HepG2 (cell line): Measurements from ENCODE around the gene INO80B. TPM values are rescaled to one million over a fixed set of nuclear protein-coding genes. Genes with fewer than 3 reads are reported as not detected.

Experiments
- EHMT2 ChIP-seq: fragments of 200-600 bp; sonication (generic); IDR thresholded peaks from 2 replicates; pipeline ENCODE4 v1.7.0; 2017; ENCODE audit warnings: antibody characterized with exemption, low read depth, low read length, borderline replicate concordance
- ELF4 ChIP-seq: sonication (generic); formaldehyde crosslinking; IDR thresholded peaks from 2 replicates; pipeline ENCODE4 v1.5.0; 2020; ENCODE audit warnings: missing genetic modification reagents, mild to moderate bottlenecking, moderate library complexity, borderline replicate concordance
- EZH2 ChIP-seq: conservative IDR thresholded peaks from 2 replicates; pipeline ENCODE4 v1.6.1; 2012; ENCODE audit warnings: mild to moderate bottlenecking, low read depth, low read length, moderate library complexity
- FIP1L1 ChIP-seq: fragments of 200-400 bp; formaldehyde crosslinking; IDR thresholded peaks from 2 replicates; pipeline ENCODE4 v1.6.1; 2018; ENCODE audit warnings: low read depth, mild to moderate bottlenecking, low read length, moderate library complexity, borderline replicate concordance; ENCODE audit not compliant: insufficient read depth
- FOXM1 ChIP-seq: sonication (generic); formaldehyde crosslinking; IDR thresholded peaks from 2 replicates; pipeline ENCODE4 v1.5.0; 2020; ENCODE audit warnings: missing genetic modification reagents
- HMGA1 ChIP-seq: sonication (generic); formaldehyde crosslinking; conservative IDR thresholded peaks from 2 replicates; pipeline ENCODE4 v1.4.0; 2020; ENCODE audit warnings: missing genetic modification reagents
- HNRNPUL1 ChIP-seq: fragments of 200-400 bp; formaldehyde crosslinking; IDR thresholded peaks from 2 replicates; pipeline ENCODE4 v1.6.1; 2017; ENCODE audit warnings: low read depth, mild to moderate bottlenecking, low read length, moderate library complexity
- KAT2B ChIP-seq: fragments of 150-350 bp; IDR thresholded peaks from 2 replicates; pipeline ENCODE4 v1.6.1; 2014; ENCODE audit warnings: low read depth, low read length, borderline replicate concordance
- MED13 ChIP-seq: sonication (generic); formaldehyde crosslinking; IDR thresholded peaks from 2 replicates; pipeline ENCODE4 v1.5.0; 2020; ENCODE audit warnings: missing genetic modification reagents
- MTA1 ChIP-seq: sonication (generic); formaldehyde crosslinking; IDR thresholded peaks from 2 replicates; pipeline ENCODE4 v1.4.0; 2020; ENCODE audit warnings: missing genetic modification reagents, mild to moderate bottlenecking, borderline replicate concordance
- MYC ChIP-seq: sonication (generic); formaldehyde crosslinking; IDR thresholded peaks from 2 replicates; pipeline ENCODE4 v1.9.0; 2021; ENCODE audit warnings: missing genetic modification reagents, borderline replicate concordance
- NFYC ChIP-seq: IDR thresholded peaks from 2 replicates; pipeline ENCODE4 v1.6.1; 2016; ENCODE audit warnings: missing genetic modification reagents, missing compliant biosample characterization
- NKX3-1 ChIP-seq: sonication (generic); formaldehyde crosslinking; IDR thresholded peaks from 2 replicates; pipeline ENCODE4 v1.5.0; 2020; ENCODE audit warnings: missing genetic modification reagents
- RBM39 ChIP-seq: fragments of 200-400 bp; formaldehyde crosslinking; IDR thresholded peaks from one replicate; pipeline ENCODE4 v1.6.1; 2018; ENCODE audit warnings: antibody characterized with exemption, mild to moderate bottlenecking, low read depth, low read length; ENCODE audit not compliant: poor library complexity, severe bottlenecking
- RNF2 ChIP-seq: fragments of 450-650 bp; conservative IDR thresholded peaks from 2 replicates; pipeline ENCODE4 v1.6.1; 2016; ENCODE audit warnings: low read depth
- TCF12 ChIP-seq, 2 experiments: fragments of 450-650 bp in 1 of 2; sonication (generic) in 1 of 2; formaldehyde crosslinking in 1 of 2; IDR thresholded peaks; 2 replicates each; pipeline versions ENCODE4 v1.6.1 to v1.8.0; 2017 to 2022; ENCODE audit warnings: antibody characterized with exemption in 1 of 2, mild to moderate bottlenecking in 1 of 2, missing genetic modification reagents in 1 of 2, moderate library complexity in 1 of 2
- TGIF2 ChIP-seq: IDR thresholded peaks from 2 replicates; pipeline ENCODE4 v1.6.1; 2016; ENCODE audit warnings: control low read depth, missing compliant biosample characterization
- THRA ChIP-seq: sonication (generic); formaldehyde crosslinking; IDR thresholded peaks from 2 replicates; pipeline ENCODE4 v1.4.0; 2020; ENCODE audit warnings: missing genetic modification reagents, borderline replicate concordance
- ZBTB21 ChIP-seq: sonication (generic); formaldehyde crosslinking; IDR thresholded peaks from 2 replicates; pipeline ENCODE4 v1.4.0; 2020; ENCODE audit warnings: missing genetic modification reagents
- ZMYM4 ChIP-seq: sonication (generic); formaldehyde crosslinking; IDR thresholded peaks from 2 replicates; pipeline ENCODE4 v1.8.1; 2023; ENCODE audit warnings: mild to moderate bottlenecking, missing genetic modification reagents
- ZNF264 ChIP-seq: sonication (generic); formaldehyde crosslinking; IDR thresholded peaks from 2 replicates; pipeline ENCODE4 v1.4.0; 2020; ENCODE audit warnings: missing genetic modification reagents
- ZNF563 ChIP-seq: sonication (generic); formaldehyde crosslinking; IDR thresholded peaks from 2 replicates; pipeline ENCODE4 v1.8.0; 2022; ENCODE audit warnings: mild to moderate bottlenecking, moderate library complexity, missing genetic modification reagents
- ZNF570 ChIP-seq: sonication (generic); formaldehyde crosslinking; IDR thresholded peaks from 2 replicates; pipeline ENCODE4 v1.4.0; 2020; ENCODE audit warnings: mild to moderate bottlenecking, missing genetic modification reagents, borderline replicate concordance
- ZNF652 ChIP-seq: IDR thresholded peaks from 2 replicates; pipeline ENCODE4 v1.6.1; 2016; ENCODE audit warnings: low read depth, borderline replicate concordance
- ZNF678 ChIP-seq: sonication (generic); formaldehyde crosslinking; IDR thresholded peaks from 2 replicates; pipeline ENCODE4 v1.4.0; 2020; ENCODE audit warnings: mild to moderate bottlenecking, missing genetic modification reagents
- ZNF7 ChIP-seq: IDR thresholded peaks from 2 replicates; pipeline ENCODE4 v1.6.1; 2016; ENCODE audit warnings: missing biosample characterization, missing genetic modification reagents
- ZNF747 ChIP-seq: sonication (generic); formaldehyde crosslinking; IDR thresholded peaks from 2 replicates; pipeline ENCODE4 v1.8.1; 2023; ENCODE audit warnings: missing genetic modification reagents, mild to moderate bottlenecking, borderline replicate concordance
- ZSCAN20 ChIP-seq: sonication (generic); formaldehyde crosslinking; IDR thresholded peaks from 2 replicates; pipeline ENCODE4 v1.4.0; 2020; ENCODE audit warnings: missing genetic modification reagents, mild to moderate bottlenecking, borderline replicate concordance
- polyA plus RNA-seq, 8 experiments: library from polyadenylated mRNA; depleted of rRNA in 3 of 8; stranded (reverse) in 7 of 8; unstranded in 1 of 8; fragments of >200 nt; fragmentation: Illumina TruSeq in 4 of 8; extraction: Trizol in 4 of 8; gene quantifications; 2 replicates each; pipeline versions ENCODE4 v1.2.1 to v1.2.3, GENCODE V29; 2011 to 2016; ENCODE audit warnings: low read depth in 4 of 8, missing spikeins in 1 of 8, mixed read lengths in 1 of 8; ENCODE audit not compliant: insufficient read depth in 1 of 8
- total RNA-seq, 5 experiments: library from RNA; depleted of rRNA; stranded (reverse); fragments of >200 nt; fragmentation: Illumina TruSeq; extraction: Trizol; gene quantifications; 2 replicates each; pipeline ENCODE4 v1.2.3, GENCODE V29; 2016; ENCODE audit warnings: low read depth in 1 of 5
- TF ChIP-seq, protein P1 (sequence below): sonication (generic); formaldehyde crosslinking; IDR thresholded peaks from 2 replicates; pipeline ENCODE4 v1.4.0; 2020; ENCODE audit warnings: missing genetic modification reagents

INO80B gene
- total and polyA plus RNA-seq, 2 of the 13 experiments (the other 11 are each of a cell fraction or from before 2014, with no cell fraction given), result 6.2 to 14.5 TPM

- TF ChIP-seq ZSCAN20 (CRISPR knock-in tag) (no peak), ZBTB21 (CRISPR knock-in tag) (peak; percentile 70; the same call in 1 of the 2 replicates), ZNF570 (CRISPR knock-in tag) (no peak), HNRNPUL1 (no peak), HMGA1 (no peak), FOXM1 (CRISPR knock-in tag) (no peak), KAT2B (no peak), ZNF678 (CRISPR knock-in tag) (no peak; the same call in 1 of the 2 replicates), ZMYM4 (CRISPR knock-in tag) (peak; percentile 89), ZNF563 (CRISPR knock-in tag) (0 out of 2 replicates have a peak, but pooled peaks have one; percentile 71), EZH2 (no peak), THRA (peak; percentile 93), MYC (CRISPR knock-in tag) (peak; percentile 87; the same call in 1 of the 2 replicates), ELF4 (CRISPR knock-in tag) (peak; percentile 96), NFYC (CRISPR knock-in tag) (peak; percentile 70), EHMT2 (no peak; the same call in 1 of the 2 replicates), ZNF747 (peak; percentile 74; the same call in 1 of the 2 replicates), NKX3-1 (CRISPR knock-in tag) (no peak), ZNF7 (peak; percentile 82; the same call in 1 of the 2 replicates), TGIF2 (CRISPR knock-in tag) (peak; percentile 97), TCF12 (IDR thresholded peaks at IDR 0.05) (no peak), TCF12 (CRISPR knock-in tag; IDR thresholded peaks at IDR 0.05) (no peak), FIP1L1 (no peak), MED13 (no peak), ZNF264 (CRISPR knock-in tag) (peak; percentile 52), RBM39 (peak; percentile 94), MTA1 (CRISPR knock-in tag) (peak; percentile 89; the same call in 1 of the 2 replicates), RNF2 (0 out of 2 replicates have a peak, but pooled peaks have one; percentile 59), ZNF652 (CRISPR knock-in tag) (peak; percentile 79)
- TF ChIP-seq, protein P1, sequence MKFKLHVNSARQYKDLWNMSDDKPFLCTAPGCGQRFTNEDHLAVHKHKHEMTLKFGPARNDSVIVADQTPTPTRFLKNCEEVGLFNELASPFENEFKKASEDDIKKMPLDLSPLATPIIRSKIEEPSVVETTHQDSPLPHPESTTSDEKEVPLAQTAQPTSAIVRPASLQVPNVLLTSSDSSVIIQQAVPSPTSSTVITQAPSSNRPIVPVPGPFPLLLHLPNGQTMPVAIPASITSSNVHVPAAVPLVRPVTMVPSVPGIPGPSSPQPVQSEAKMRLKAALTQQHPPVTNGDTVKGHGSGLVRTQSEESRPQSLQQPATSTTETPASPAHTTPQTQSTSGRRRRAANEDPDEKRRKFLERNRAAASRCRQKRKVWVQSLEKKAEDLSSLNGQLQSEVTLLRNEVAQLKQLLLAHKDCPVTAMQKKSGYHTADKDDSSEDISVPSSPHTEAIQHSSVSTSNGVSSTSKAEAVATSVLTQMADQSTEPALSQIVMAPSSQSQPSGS (CRISPR knock-in tag), result peak; percentile 97
Measured at GRCh38 chr2:74454654-74455511, at the start of gene INO80B (continued).
